AG20443 (cell line): ENCODE measurements around the gene LMX1A.
A peak's percentile ranks its signal among the peaks of the same experiment; 100 is the strongest.

ENCODE experiments used
- DNase-seq: peaks from one replicate; pipeline ENCODE4 v3.0.0; 2012; ENCODE audit warnings: low spot score, mixed read lengths

The LMX1A gene

DNA sequence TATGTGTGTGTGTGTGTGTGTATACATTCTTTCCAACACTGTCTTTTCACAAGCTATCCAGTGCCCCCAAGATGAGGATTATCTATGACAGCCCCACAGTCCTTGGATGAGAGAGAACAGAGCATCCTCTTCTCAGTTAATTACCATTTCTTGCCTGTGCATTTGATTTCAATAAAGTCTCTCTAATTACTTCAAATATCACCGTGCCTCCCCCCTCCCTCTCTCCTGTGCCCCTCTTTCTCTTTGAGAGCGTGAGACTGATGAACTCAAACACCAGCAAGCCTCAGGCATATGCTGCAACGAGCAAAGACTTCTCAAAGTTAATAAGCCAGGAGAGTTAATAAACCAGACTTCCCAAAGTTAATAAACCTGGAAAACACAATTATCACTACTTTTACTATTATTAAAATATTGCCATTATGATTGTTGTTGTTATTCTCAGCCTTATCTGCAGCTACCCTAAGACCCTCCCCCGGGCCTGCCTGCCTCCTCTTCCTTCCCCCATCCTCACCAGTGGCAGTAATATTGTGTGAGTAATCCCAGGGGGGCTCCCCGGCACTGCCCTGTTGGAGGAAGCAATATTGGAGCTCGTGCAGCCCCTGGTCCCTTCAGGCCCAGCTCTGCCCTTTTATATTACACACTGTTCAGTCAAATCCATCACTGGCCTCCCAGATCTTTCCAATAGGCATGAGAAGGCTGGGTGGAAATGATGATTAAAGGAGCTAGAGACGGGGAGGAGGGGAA lies 30.9 kb downstream of the LMX1A start:
- DNase-seq: no peak

DNA sequence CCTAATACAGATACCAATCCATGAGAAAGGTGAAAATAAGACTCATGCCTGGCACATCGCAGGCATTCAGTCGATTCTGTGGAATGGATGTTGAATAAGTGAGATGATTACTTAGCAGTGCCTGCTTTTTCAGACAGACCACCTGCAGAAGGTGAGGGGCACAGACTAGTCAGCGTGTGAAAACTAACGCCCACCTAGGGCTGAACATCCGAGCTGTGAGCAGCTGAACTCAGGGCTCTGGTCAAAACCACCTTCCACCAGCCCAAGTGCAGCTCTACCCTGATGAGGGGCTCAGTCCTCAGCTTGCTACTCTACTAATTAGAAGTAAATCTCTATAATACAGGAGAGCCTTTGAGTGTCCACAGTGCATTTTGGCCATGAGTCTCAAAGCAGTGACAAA lies 32.5 kb downstream of the LMX1A start:
- DNase-seq: no peak

GRCh38 chr1:165317612-165318011 lies 38.9 kb downstream of the LMX1A start:
- no peak for DNase-seq

- DNase-seq: no peak
Measured at GRCh38 chr1:165316153-165316772, 40.3 kb downstream of the LMX1A start.

- DNase-seq: no peak
Measured at GRCh38 chr1:165315481-165315880, 41.0 kb downstream of the LMX1A start.

DNA sequence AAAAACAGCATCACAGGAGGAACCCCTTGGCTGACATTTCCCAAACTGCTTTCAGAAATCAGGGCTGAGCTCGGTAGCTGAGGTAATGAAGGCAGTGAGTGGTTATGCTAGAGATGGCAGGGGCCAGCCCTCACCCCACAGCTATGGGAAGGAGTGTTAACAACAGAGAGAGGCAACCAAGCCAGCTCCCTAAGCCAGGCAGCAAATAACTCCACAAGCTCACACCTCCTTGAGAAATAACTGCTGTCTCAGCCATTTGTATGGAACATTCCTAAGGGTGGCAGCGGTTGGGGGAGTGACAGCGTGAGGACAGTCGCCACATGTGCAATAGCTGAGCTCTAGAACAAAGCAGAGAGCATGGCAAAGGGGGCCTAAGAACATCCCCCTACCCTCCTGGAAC lies 42.6 kb downstream of the LMX1A start:
- no peak for DNase-seq

GRCh38 chr1:165312591-165312990 lies 43.9 kb downstream of the LMX1A start:
- DNase-seq: no peak

DNA sequence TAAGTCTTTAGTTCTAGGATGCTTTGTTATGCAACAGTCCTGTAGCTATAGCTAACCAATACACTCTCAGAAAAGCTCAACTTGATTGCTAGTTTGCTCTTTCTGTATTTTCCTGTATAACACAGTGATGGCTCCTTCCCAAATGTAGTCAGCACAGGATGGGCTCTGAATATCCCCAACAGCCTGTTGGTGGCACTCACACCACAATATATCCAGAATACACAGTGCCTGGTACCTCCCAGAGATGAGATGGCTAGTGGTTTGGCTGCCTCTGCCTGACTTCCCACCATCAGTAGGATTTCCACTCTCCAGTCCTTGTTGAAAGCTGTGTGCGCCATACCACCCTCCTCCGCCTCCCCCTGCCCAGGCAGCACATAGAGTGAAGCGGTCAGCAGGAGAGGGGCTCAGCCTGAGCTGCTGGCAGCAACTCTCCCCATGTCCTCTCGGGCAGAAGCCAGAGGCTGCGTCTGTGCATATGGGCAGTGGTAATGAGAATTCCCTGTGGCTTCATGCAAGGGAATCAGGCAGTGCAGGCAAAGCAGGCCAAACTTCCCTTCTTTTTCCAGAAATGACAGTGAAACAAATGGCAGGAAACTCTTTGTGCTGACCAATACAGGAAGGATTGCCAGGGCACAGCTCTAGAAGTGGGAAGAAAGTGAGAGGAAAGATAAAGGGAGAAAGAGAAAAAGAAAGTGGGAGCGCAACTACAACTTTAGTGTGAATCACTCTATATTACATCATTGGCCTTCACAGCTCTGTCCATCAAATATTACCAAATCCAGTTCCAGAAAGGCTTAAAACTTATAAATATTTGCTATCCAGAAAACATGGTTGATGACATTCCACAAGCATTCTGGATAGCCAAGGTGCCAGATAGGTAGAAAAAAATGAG lies 49.7 kb downstream of the LMX1A start:
- no peak for DNase-seq

GRCh38 chr1:165303386-165303785 lies 53.1 kb downstream of the LMX1A start:
- no peak for DNase-seq

GRCh38 chr1:165300400-165300903 lies 56.1 kb downstream of the LMX1A start:
- no peak for DNase-seq

DNA sequence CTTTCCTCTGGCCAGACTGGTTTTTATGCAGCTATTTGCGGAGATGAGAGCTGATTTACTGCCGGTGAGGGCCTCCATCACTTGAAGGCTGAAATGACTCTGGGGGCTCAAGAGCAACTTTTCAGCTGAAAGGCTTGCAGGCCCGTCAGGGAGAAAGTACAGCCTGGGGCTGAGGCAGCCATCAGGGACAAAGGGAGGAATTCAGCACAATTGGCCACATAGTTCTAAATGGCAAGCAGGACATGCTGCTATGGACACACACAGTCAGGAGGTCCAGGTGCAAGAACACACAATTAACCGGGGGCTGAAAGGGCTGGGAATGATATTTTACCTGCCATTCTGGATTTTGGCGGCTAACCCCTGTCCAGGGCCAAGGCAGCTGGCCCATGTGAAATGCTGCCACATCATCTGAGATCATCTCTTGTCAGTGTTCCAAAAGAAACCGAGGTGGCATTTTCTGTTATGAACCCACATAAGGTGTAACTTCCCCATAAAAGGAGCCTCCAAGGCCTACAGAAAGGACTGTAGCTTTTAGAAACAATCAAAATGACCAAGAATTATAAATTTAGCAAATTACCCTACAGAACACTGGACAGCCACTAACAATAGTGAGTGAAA lies 58.2 kb downstream of the LMX1A start:
- no peak for DNase-seq

DNA sequence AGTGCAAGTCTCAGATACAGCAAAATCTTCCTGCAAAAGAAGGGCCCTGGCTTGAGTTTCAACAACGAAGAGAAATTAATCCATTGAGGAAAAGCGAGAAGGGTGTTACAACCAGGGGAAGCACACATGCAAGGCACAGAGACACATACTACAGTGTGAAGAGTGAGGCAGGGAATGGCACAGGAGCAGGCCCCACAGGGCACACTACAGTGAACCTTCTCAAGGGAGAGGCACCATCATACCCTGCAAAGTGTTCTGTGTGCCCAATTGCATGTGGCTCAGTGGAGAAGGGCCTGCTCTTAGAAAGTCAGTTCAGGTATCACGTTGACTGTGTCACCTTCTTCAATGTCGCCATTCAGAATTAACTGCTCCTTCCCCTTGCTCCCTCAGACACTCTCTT lies 60.3 kb downstream of the LMX1A start:
- no peak for DNase-seq

DNA sequence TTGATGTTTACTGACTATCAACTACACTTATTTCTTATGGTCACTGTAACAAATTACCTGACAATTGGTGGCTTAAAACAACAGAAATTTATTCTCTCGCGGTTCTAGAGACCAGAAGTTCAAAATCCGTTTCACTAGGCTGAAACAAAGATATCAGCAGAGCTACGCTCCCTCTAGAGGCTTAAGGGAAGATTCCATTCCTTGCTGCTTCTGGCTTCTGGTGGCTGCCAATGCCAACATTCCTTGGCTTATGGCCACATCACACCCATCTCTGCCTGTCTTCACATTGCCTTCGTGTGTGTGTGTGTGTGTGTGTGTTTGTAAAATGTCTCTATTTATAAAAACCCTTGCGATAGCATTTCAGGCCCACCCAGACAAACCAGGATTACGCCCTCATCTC lies 66.4 kb downstream of the LMX1A start:
- peak; percentile 35 for DNase-seq

DNA sequence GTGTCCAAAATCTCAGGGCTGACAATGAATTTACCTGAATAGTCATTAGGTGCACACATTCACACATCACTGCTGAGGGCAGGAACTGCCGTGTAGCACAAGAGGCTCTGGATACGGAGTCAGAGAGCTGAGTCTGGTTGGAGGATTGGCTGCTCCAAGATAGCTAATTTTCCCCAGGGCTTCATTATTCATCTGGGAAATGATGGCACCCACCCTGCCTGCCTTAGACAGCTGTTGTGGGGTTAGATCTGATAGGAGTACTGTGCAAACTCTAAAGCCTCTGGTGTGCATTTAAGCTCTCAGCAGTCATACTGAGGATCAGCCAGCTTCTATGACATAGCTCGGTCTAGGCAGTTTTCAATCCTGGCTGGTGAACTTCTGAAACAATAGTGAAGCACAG lies 67.0 kb downstream of the LMX1A start:
- no peak for DNase-seq

DNA sequence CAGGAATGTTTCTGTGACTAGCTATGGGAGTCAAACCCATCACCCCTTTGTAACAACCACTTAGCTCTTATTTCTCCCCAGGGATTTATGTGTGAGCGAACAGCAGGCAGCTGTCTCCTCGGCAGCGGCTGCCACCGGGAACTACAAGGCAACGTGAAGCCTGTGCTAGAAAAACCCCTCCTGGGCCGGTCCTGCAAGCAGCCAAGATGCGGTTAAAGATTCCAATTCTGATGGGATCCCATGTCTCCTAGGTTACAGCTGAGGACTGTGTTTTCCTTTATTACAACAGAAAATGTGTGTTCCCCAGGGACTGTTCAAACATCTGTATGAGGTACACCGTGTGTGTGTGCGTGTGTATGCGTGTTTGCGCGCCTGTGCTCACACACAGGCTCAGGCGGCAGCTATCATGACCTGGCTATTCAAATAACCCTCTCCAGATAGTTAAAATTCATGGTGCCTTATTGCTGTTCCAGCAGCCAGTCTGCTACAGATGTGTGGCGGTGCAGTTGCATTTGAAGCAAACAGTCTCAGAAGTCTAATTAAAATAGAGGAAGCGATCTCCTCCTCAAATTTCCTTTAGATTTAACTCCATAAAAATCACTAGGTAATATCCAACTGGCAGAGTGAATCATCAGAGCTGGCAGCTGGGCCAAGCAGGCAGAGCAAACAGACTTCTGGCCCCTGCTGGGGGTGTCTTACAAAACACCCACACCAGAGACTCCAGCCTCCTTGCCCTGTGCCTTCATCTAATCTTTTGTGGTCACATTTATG lies 68.0 kb downstream of the LMX1A start:
- DNase-seq: no peak

- no peak for DNase-seq
Measured at GRCh38 chr1:165287781-165288180, 68.7 kb downstream of the LMX1A start.

- no peak for DNase-seq
Measured at GRCh38 chr1:165287329-165287728, 69.2 kb downstream of the LMX1A start.

GRCh38 chr1:165284454-165284853 lies 72.1 kb downstream of the LMX1A start:
- DNase-seq: no peak

GRCh38 chr1:165281207-165281901 lies 75.2 kb downstream of the LMX1A start:
- no peak for DNase-seq

- no peak for DNase-seq
Measured at GRCh38 chr1:165279882-165280281, 76.6 kb downstream of the LMX1A start.

DNA sequence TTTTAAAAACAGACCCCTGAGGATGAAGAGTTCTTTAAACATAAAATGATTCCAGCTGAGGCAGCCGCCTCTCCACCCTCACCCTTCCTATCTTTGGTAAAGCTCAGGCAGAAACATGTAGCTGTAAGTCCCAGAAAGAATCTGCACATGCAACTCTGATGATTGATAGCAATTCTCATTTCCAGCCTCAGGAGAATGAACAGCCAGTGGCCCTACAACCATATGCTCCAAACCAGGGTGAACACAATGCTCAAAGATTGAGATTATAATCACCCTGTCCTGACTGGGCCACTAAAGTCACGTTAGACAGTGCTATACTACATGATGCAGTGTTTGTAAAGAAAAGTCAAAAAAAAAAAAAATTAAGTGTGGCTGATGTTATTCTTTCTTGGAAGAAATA lies 80.2 kb downstream of the LMX1A start:
- DNase-seq: no peak
